Type B pancreatic cell (in vitro differentiated cells): ENCODE measurements around the gene RPL10A. TPM values are rescaled to one million over a fixed set of nuclear protein-coding genes. Genes with fewer than 3 reads are reported as not detected.

Source experiments
- DNase-seq: peaks from one replicate; pipeline ENCODE4 v3.0.0; 2021; ENCODE audit warnings: mixed read lengths; ENCODE audit not compliant: unreplicated experiment; ENCODE audit errors: extremely low spot score
- H3K27ac Mint-ChIP-seq: 2 replicates; pipeline ENCODE4 v1.8.0; 2021; ENCODE audit warnings: mild to moderate bottlenecking, mixed read lengths
- H3K27me3 Mint-ChIP-seq: 2 replicates; pipeline ENCODE4 v1.8.0; 2021; ENCODE audit warnings: mixed read lengths
- H3K36me3 Mint-ChIP-seq: 2 replicates; pipeline ENCODE4 v1.8.0; 2021; ENCODE audit warnings: mixed read lengths
- H3K4me1 Mint-ChIP-seq: one replicate; pipeline ENCODE4 v1.8.0; 2021; ENCODE audit warnings: mixed read lengths; ENCODE audit not compliant: unreplicated experiment
- H3K4me3 Mint-ChIP-seq: 2 replicates; pipeline ENCODE4 v1.8.0; 2021; ENCODE audit warnings: mild to moderate bottlenecking, mixed read lengths
- H3K9me3 Mint-ChIP-seq: 2 replicates; pipeline ENCODE4 v1.8.0; 2021; ENCODE audit warnings: mixed read lengths
- total RNA-seq: library from RNA; stranded (reverse); gene quantifications from 2 replicates; pipeline ENCODE4 v1.2.1, GENCODE V29; 2021; ENCODE audit warnings: low replicate concordance
- TF ChIP-seq, protein P1 (sequence below): fragments of 200-600 bp; sonication (generic); conservative IDR thresholded peaks from 2 replicates; pipeline ENCODE4 v1.5.0; 2021; ENCODE audit warnings: antibody characterized with exemption, mild to moderate bottlenecking

The RPL10A gene
- total RNA-seq, 1 donor from 2014 or later: 1,808 TPM

DNA sequence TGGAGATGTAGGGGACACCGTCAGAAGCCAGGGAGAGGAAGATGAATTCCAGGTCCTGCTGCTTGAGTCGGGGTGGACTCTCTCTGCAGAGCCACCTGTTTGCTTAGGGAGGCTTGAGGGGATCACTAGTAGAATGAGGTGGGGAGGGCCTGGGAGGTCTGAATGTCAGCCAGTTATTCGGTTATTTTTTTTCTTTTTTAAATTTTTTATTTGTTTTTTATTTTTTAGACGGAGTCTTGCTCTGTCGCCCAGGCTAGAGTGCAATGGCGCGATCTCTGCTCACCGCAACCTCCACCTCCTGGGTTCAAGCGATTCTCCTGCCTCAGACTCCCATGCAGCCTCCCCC is 20.3 kb downstream of the RPL10A start:
- peak overlapping the region; percentile 61 for H3K4me3 Mint-ChIP-seq
- no peaks in the 10 kb centered on the region for H3K27me3 Mint-ChIP-seq
- H3K9me3 Mint-ChIP-seq: no peaks in the 10 kb centered on the region
- H3K4me1 Mint-ChIP-seq: peaks cover 42% of the 10 kb centered on the region
- H3K27ac Mint-ChIP-seq: peak overlapping the region; percentile 99
- peaks cover 3% of the 10 kb centered on the region for H3K36me3 Mint-ChIP-seq
- TF ChIP-seq, protein P1, sequence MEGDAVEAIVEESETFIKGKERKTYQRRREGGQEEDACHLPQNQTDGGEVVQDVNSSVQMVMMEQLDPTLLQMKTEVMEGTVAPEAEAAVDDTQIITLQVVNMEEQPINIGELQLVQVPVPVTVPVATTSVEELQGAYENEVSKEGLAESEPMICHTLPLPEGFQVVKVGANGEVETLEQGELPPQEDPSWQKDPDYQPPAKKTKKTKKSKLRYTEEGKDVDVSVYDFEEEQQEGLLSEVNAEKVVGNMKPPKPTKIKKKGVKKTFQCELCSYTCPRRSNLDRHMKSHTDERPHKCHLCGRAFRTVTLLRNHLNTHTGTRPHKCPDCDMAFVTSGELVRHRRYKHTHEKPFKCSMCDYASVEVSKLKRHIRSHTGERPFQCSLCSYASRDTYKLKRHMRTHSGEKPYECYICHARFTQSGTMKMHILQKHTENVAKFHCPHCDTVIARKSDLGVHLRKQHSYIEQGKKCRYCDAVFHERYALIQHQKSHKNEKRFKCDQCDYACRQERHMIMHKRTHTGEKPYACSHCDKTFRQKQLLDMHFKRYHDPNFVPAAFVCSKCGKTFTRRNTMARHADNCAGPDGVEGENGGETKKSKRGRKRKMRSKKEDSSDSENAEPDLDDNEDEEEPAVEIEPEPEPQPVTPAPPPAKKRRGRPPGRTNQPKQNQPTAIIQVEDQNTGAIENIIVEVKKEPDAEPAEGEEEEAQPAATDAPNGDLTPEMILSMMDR: no peak
- DNase-seq: no peak

DNA sequence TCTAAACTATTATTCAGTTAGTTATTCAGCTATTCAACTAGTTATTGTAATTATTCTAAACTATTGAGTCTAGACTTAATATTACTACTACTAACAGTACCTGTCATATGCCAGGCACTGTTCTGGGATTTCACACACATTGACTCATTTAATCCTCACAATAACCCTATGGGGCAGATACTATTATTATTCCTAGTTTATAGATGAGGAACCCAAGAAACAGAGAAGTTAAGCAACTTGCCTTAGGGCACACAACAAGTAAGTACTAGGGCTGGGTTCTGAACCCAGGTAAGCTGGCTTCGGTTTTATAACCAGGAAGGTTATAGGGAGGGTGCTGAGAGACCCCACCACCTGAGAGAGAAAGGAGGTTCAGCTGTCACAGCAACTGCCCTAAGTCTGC is 20.9 kb downstream of the RPL10A start:
- H3K27me3 Mint-ChIP-seq: no peaks in the 10 kb centered on the region
- no peak for DNase-seq
- peak overlapping the region; percentile 60 for H3K4me3 Mint-ChIP-seq
- TF ChIP-seq, protein P1: no peak
- no peaks in the 10 kb centered on the region for H3K9me3 Mint-ChIP-seq
- H3K4me1 Mint-ChIP-seq: peaks cover 48% of the 10 kb centered on the region
- H3K27ac Mint-ChIP-seq: peak overlapping the region; percentile 99
- peaks cover 3% of the 10 kb centered on the region for H3K36me3 Mint-ChIP-seq

DNA sequence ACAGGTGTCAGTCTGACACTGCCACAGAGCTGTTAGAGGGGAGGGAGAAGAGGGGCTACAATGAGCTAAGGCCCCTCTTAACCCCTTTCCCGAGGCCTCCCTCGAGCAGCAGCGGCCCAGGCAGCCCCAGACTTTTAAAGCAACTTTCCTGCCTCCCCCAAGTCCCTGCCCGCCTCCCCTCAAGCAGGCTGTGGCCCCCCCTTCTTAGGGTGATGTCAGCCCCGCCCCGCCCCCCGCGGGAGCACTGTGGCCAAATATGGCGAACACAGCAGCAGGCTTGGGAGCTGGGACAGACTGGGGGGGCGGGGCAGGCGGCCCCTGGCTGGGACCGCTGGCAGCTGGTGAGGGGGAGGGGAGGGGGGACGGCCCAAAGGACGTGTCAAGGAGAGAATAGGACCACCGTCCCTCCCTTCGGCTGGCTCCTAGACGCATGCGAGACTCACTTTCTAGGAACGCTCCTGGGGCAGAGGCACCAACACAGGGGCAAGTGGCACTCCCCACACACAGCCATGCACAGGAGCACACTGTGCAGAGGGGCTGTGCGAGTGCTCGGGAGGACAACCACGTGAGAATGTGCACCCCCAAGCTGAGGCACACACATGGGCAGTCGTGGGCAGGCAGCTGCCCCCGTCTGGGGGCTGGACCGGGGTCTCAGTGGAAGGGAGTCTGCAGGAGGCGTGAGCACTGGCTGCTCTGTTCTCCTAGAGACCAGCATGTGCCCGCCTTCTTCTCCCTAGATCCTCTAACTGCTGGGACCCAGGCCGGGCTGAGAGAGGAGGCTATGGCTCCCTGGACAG is 22.0 kb downstream of the RPL10A start:
- DNase-seq: no peak
- H3K36me3 Mint-ChIP-seq: peaks cover 3% of the 10 kb centered on the region
- H3K27ac Mint-ChIP-seq: peak overlapping the region; percentile 96
- TF ChIP-seq, protein P1: no peak
- no peaks in the 10 kb centered on the region for H3K27me3 Mint-ChIP-seq
- peak overlapping the region; percentile 88 for H3K4me3 Mint-ChIP-seq
- peaks cover 53% of the 10 kb centered on the region for H3K4me1 Mint-ChIP-seq
- H3K9me3 Mint-ChIP-seq: no peaks in the 10 kb centered on the region

DNA sequence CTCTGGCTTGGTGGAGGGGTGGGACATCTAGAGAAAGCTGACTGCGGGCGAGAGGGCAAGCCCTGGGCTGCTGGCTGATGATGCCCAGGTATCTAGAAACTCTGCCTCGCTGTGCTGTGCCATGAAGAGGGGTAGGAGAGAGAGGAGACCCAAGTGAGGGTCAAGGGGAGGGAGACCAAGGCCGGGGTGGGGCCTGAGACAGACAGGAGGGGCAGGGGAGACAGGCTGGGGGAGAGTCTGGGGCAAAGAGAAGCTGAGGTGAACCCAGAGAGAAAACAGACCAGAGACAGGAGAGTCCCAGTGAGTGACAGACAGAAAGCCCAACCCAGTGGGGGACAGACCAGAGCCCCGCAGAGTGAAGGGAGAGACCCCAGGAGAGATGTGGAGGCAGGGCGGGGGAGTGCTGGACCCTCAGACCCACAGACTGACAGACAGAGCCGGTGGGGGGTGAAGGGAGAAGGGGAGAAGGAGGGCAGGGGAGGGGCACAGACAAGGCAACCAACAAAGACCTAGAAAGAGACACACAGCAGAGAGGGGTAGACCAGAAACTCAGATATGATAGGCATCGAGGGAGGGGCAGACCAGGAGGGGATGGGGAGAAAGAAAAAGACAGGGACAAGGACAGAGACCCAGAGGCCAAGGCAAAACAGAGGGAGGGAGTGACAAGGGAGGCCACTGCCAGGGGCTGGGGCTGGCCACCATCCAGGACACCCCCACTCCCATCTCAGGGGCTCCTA is 22.8 kb downstream of the RPL10A start:
- H3K4me1 Mint-ChIP-seq: peaks cover 54% of the 10 kb centered on the region
- DNase-seq: no peak
- no peaks in the 10 kb centered on the region for H3K27me3 Mint-ChIP-seq
- peaks cover 3% of the 10 kb centered on the region for H3K36me3 Mint-ChIP-seq
- H3K27ac Mint-ChIP-seq: peak overlapping the region; percentile 96
- peak overlapping the region; percentile 88 for H3K4me3 Mint-ChIP-seq
- TF ChIP-seq, protein P1: no peak
- no peaks in the 10 kb centered on the region for H3K9me3 Mint-ChIP-seq

DNA sequence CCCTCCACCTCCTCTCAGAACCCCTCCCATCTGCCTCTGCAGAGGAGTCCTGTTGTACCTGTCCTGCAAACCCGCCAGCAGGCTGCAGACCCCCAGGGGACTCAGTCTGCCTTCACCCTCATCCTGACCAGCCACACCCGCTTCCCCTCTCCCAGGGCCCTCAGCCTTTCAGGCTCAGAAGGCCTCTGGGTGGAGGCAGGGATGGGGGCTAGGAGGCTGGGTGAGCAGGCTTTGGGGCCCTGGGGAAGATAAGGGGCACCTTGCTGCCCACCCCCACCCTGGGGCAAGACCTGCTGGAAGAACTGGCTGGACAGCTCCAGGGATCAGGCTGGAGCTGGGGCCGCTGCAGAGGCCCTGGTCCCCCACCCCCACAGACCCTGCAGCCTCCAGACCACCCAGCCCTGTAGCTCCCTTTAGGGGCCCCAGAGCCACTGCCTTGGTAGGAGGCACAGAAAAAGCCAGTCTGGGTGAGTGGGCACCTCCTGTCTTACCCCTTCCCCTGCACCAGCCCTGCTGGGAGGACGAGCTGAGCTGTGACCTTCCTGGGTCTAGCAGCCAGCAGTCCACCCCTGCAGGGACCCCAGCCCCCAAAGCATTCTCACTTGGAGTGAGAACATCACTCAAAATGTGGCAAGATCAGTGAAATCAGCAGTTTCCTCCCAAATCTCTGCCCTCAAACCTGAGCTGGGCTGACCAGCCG is 23.5 kb downstream of the RPL10A start:
- H3K4me1 Mint-ChIP-seq: peaks cover 53% of the 10 kb centered on the region
- no peaks in the 10 kb centered on the region for H3K27me3 Mint-ChIP-seq
- H3K27ac Mint-ChIP-seq: peak overlapping the region; percentile 96
- no peak for DNase-seq
- TF ChIP-seq, protein P1: no peak
- peaks cover 2% of the 10 kb centered on the region for H3K36me3 Mint-ChIP-seq
- H3K4me3 Mint-ChIP-seq: peak overlapping the region; percentile 88
- no peaks in the 10 kb centered on the region for H3K9me3 Mint-ChIP-seq
